Loucy (cell line): ENCODE data around the gene DNAJB12.

ENCODE experiments used
- CTCF ChIP-seq: fragments of 200-600 bp; sonication (generic); conservative IDR thresholded peaks from 2 replicates; pipeline ENCODE4 v1.5.1; 2014; ENCODE audit warnings: mild to moderate bottlenecking, antibody characterized with exemption, low read length
- EZH2phosphoT487 ChIP-seq: fragments of 200-600 bp; IDR thresholded peaks from 2 replicates; pipeline ENCODE4 v1.6.1; 2018; ENCODE audit warnings: antibody characterized with exemption, mild to moderate bottlenecking, moderate library complexity, borderline replicate concordance

- TF ChIP-seq CTCF (no peak), EZH2phosphoT487 (no peak)
These were observed 22.2 kb downstream of the DNAJB12 start for GRCh38 chr10:72332423-72333111.
